ENCODE results near the gene ARIH1. TPM values are rescaled to one million over a fixed set of nuclear protein-coding genes. Genes with fewer than 3 reads are reported as not detected.

ARIH1 gene
- total RNA-seq, 1 experiment from 2014 or later, result 61.2 TPM

- DNase-seq (ENCODE audit: extremely low read depth, low read depth), result no peak
These were observed 61.8 kb downstream of the ARIH1 start for GRCh38 chr15:72535911-72536310.

- DNase-seq (ENCODE audit: extremely low read depth, low read depth), result no peak
These were observed 62.4 kb downstream of the ARIH1 start for GRCh38 chr15:72536506-72536905.

- DNase-seq (ENCODE audit: extremely low read depth, low read depth), result no peak
These were observed 64.8 kb downstream of the ARIH1 start for GRCh38 chr15:72538931-72539330.

GRCh38 chr15:72540606-72541237, 66.6 kb downstream of the ARIH1 start:
- DNase-seq (ENCODE audit: extremely low read depth, low read depth), result no peak

- DNase-seq (ENCODE audit: extremely low read depth, low read depth), result no peak
These were observed 67.5 kb downstream of the ARIH1 start for GRCh38 chr15:72541674-72542073.

GRCh38 chr15:72545156-72545555, 71.0 kb downstream of the ARIH1 start:
- DNase-seq (ENCODE audit: extremely low read depth, low read depth), result no peak

GRCh38 chr15:72554471-72555425, 80.6 kb downstream of the ARIH1 start:
- DNase-seq (ENCODE audit: extremely low read depth, low read depth), result peak; percentile 28

GRCh38 chr15:72559781-72560180, 85.7 kb downstream of the ARIH1 start:
- DNase-seq (ENCODE audit: extremely low read depth, low read depth), result no peak

GRCh38 chr15:72560458-72560857, 86.3 kb downstream of the ARIH1 start:
- no peak for DNase-seq (ENCODE audit: extremely low read depth, low read depth)

GRCh38 chr15:72562386-72562785, 88.3 kb downstream of the ARIH1 start:
- no peak for DNase-seq (ENCODE audit: extremely low read depth, low read depth)

- no peak for DNase-seq (ENCODE audit: extremely low read depth, low read depth)
These were observed 88.7 kb downstream of the ARIH1 start for GRCh38 chr15:72562878-72563277.

- no peak for DNase-seq (ENCODE audit: extremely low read depth, low read depth)
These were observed 90.0 kb downstream of the ARIH1 start for GRCh38 chr15:72564091-72564490.

- DNase-seq (ENCODE audit: extremely low read depth, low read depth), result no peak
These were observed 92.8 kb downstream of the ARIH1 start for GRCh38 chr15:72566973-72567372.

GRCh38 chr15:72570059-72570458, 95.9 kb downstream of the ARIH1 start:
- DNase-seq (ENCODE audit: extremely low read depth, low read depth), result no peak

- no peak for DNase-seq (ENCODE audit: extremely low read depth, low read depth)
These were observed 105.7 kb downstream of the ARIH1 start for GRCh38 chr15:72579814-72580213.

GRCh38 chr15:72584006-72584405, 109.9 kb downstream of the ARIH1 start:
- no peak for DNase-seq (ENCODE audit: extremely low read depth, low read depth)

- DNase-seq (ENCODE audit: extremely low read depth, low read depth), result no peak
These were observed 110.9 kb downstream of the ARIH1 start for GRCh38 chr15:72585025-72585424.

GRCh38 chr15:72585476-72586058, 111.4 kb downstream of the ARIH1 start:
- DNase-seq (ENCODE audit: extremely low read depth, low read depth), result no peak

GRCh38 chr15:72588096-72588495, 114.0 kb downstream of the ARIH1 start:
- DNase-seq (ENCODE audit: extremely low read depth, low read depth), result no peak

- DNase-seq (ENCODE audit: extremely low read depth, low read depth), result no peak
These were observed 116.3 kb downstream of the ARIH1 start for GRCh38 chr15:72590427-72590826.

- DNase-seq (ENCODE audit: extremely low read depth, low read depth), result no peak
These were observed 117.2 kb downstream of the ARIH1 start for GRCh38 chr15:72591361-72591760.

GRCh38 chr15:72592097-72592496, 118.0 kb downstream of the ARIH1 start:
- no peak for DNase-seq (ENCODE audit: extremely low read depth, low read depth)

All from NCI-H460 (cell line).